Stimulated activated naive CD8-positive, alpha-beta T cell treated with anti-CD3 and anti-CD28 coated beads, Interleukin-15, amount 100 ng/mL, for 72 hours (primary cell): ENCODE results near the gene SWT1.
"Not testable (repeated sequence)": the region's sequence is repeated elsewhere in the genome, so short reads cannot be mapped to it uniquely, and the experiment has no call there.

Experiments used
- ATAC-seq: fragments of 150-1000 bp; cut with Tn5 transposase; 2 replicates; pipeline ENCODE4 v1.10.0; 2021; ENCODE audit warnings: mild to moderate bottlenecking, moderate library complexity
- DNase-seq, 2 donors: peaks; one replicate each; pipeline ENCODE4 v3.0.0; 2021 to 2022
- H3K27ac Mint-ChIP-seq, 2 donors: one replicate each; pipeline ENCODE4 v1.8.0; 2022; ENCODE audit warnings: mild to moderate bottlenecking in 2 of 2, mixed read lengths in 2 of 2, moderate library complexity in 2 of 2
- H3K27me3 Mint-ChIP-seq: one replicate; pipeline ENCODE4 v1.8.0; 2022; ENCODE audit warnings: mixed read lengths
- H3K4me1 Mint-ChIP-seq: one replicate; pipeline ENCODE4 v1.8.0; 2022; ENCODE audit warnings: mild to moderate bottlenecking, mixed read lengths
- H3K4me3 Mint-ChIP-seq, 2 donors: one replicate each; pipeline ENCODE4 v1.8.0; 2022; ENCODE audit warnings: mild to moderate bottlenecking in 2 of 2, mixed read lengths in 2 of 2, moderate library complexity in 1 of 2
- H3K9me3 Mint-ChIP-seq, 2 donors: one replicate each; pipeline ENCODE4 v1.8.0; 2022; ENCODE audit warnings: mixed read lengths in 2 of 2

The SWT1 gene

DNA sequence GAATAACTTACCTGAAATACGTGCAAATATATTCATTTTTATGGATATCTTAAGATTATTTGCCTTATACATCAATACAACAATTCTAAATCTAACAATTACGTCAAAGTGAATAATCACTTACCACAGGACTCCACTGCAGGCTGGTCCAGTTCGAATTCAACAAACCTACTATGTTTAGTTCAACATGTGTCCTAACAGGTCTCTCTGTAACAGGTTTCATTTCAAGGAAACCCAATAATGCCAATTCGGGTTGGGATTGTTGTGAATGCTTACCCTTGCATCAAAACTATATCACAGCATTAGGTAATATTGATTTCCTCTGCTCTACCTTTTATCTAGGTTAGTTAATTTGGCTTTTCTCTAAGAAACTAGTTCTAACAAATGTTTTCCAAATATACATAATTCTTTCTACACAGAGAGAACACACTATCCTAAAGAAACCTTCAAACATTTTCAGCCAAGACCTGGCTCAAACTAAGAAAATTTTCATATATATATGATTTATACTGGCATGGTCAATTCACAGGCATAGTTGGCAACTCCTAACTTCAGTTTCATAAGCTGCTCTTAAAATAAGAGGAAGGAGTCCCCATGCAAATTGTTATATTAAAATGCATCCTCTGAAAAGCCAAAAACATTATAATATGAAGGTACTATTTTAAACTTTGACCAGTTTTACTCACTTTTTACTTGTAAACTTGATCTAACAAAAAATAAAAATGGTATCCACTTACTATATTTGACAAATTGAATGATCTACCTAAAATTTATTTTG lies 155.6 kb downstream of the SWT1 start:
- Mint-ChIP-seq H3K9me3 (no peaks in the 10 kb centered on the region), H3K27ac (no peak overlapping the region), H3K27me3 (no peaks in the 10 kb centered on the region), H3K4me3 (peak overlapping the region; percentile 95 to 96), H3K4me1 (peaks cover 38% of the 10 kb centered on the region)
- DNase-seq (no peak), ATAC-seq (no peak)

DNA sequence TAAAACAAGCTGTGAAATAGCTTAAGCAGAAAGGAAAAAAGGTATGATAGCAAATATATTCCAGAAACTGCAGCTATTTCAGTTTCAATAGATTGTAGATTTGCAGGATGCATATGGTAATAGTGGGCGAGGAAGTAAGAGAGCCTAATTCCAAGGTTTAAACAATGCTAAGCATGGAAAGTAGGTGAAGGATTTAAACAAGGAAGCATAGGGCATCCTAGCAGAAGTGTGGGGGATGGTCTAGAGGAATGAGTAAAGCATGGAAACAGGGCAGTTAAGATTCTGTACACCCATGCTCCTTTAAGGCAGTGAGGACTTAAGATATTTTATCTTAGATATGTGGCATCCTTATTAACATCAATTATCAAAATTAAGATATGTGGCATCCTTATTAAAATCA lies 157.4 kb downstream of the SWT1 start:
- no peak for ATAC-seq
- peak overlapping the region in 1 of 2 donors; percentile 85 for H3K27ac Mint-ChIP-seq
- no peaks in the 10 kb centered on the region for H3K27me3 Mint-ChIP-seq
- peak overlapping the region; percentile 95 to 96 for H3K4me3 Mint-ChIP-seq
- DNase-seq, result no peak
- no peaks in the 10 kb centered on the region for H3K9me3 Mint-ChIP-seq
- H3K4me1 Mint-ChIP-seq, result peaks cover 56% of the 10 kb centered on the region

DNA sequence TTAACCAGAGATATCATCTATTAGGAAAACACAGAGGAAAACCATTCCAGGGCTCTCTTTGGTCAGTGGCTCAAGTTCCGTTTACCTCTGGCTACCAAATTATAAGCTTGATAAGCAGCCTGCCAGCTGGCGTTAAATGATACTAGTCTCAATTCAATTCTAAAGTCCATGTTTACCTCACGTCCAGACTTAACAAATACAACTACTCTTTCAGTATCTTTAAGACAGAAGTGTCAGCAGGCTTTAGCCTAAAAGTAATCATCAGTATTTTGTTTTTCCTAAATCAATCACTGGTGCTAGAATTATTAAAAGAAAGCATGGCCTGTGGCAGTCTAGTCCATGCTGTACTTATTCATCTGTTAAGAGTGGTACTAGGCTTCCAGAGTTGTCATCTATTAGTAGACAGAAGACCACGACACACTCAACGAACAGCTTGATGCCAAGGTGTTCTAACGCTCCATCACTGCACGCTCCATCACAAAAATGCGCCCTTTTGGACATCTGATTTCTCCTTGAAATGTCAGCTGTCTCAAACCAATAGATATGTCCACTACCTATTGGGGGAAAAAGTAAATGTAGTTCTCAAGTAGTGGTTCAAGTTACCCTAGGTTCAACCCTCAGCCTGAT lies 158.6 kb downstream of the SWT1 start:
- Mint-ChIP-seq H3K9me3 (peaks cover 1 to 5% of the 10 kb centered on the region in 2 donors), H3K4me1 (peaks cover 61% of the 10 kb centered on the region), H3K4me3 (peak overlapping the region; percentile 95 to 96), H3K27ac (peak overlapping the region; percentile 97 to 98), H3K27me3 (no peaks in the 10 kb centered on the region)
- no peak for ATAC-seq
- no peak for DNase-seq

DNA sequence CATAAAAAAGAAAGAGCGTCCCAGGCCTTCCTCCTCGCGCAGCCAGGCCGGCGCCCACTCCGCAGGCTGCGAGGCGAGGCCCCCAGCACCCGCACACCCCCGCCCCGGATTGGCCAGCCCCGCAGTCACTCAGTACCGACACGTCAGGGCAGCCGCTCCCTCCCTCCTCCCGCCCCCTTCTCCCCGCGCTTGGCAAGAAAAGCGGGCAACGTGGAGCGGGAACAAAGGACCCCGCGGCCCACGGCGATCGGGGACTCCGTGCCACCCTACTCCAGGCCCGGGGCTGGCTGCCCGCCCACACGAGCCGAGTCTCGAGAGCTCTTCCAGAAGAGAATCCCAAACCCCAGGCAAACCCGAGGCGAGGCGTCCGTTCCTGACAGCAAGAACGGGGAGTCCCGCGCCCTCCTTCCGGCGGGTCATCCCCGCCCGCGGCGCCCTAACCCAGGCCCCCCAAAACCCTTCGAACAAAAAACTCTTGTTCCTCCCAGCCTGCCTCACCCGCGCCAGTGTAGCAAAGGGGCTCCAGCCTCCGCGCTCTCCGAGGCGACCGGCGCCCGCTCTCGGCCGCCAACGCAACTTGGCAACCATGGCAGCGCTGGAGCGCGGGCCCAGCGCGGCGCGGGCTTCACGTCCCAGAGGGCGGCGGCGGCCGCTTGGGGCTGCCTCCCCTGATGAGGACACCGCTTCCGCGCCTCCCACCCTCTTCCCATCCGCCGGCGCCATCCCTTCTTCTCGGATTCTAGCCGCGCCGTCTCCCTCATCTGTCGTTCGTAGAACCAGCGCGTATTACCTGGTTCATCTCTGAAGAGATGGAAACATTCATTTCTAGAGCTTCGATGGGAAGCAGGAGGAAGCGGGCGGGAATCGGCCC lies 159.4 kb downstream of the SWT1 start:
- DNase-seq, result peak; percentile 86 to 89
- ATAC-seq, result peak; percentile 63
- Mint-ChIP-seq H3K4me1 (peaks cover 60% of the 10 kb centered on the region), H3K27ac (peak overlapping the region; percentile 97 to 98), H3K27me3 (no peaks in the 10 kb centered on the region), H3K4me3 (peak overlapping the region; percentile 95 to 96), H3K9me3 (peaks cover 10 to 13% of the 10 kb centered on the region in 2 donors)

DNA sequence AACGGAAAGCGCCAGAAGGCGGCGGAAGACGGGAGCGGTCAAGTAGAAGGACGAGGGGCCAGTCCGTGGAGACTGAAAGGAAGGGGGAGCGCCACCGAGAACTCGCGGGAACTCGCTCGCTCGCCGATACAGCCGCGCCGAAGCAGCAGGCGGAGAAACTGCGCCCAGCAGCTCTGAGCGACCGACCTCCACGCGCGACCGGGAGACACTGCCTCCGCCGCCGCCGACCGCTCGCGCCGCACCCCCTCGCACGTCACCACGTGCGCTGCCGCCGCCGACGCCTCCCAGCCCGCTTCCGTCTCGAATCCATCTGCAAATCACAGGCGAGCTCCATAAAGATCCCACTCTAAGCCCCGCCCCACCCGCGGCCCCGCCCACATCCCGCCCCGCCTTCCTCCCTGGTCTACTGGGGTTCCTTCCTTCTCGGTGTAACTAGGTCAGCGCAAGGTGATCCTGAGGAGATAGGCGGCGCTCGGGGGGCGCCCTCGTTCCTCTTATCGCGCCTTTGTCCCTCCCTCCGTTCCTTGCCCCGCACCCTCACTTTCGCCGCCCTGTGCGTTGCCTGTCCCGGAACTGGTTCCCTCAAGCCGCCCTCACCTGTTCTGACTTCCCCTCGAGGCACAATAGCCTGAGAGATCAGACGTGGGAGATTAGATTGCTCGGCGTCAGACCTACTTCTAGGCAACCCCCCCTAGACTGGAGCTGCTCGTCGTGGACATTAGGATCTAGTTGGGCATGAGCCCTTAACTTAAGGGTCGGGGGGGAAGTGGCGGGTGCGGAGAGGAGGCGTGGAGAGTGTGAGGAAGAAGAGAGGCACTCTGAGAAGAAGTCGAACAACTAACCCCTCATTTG lies 160.3 kb downstream of the SWT1 start, which contains the start of gene IVNS1ABP:
TSS of gene IVNS1ABP (minus strand) at position 210 of the 852 bp plus-strand sequence. CDS start 7,750 bp downstream, outside the sequence.
- peaks cover 11 to 13% of the 10 kb centered on the region in 2 donors for H3K9me3 Mint-ChIP-seq
- DNase-seq (peak; percentile 91 to 94), ATAC-seq (peak; percentile 83)
- peaks cover 52% of the 10 kb centered on the region for H3K4me1 Mint-ChIP-seq
- H3K27me3 Mint-ChIP-seq, result no peaks in the 10 kb centered on the region
- H3K4me3 Mint-ChIP-seq, result peak within 1 kb of the TSS; percentile 95 to 96
- peak within 1 kb of the TSS; percentile 97 to 98 for H3K27ac Mint-ChIP-seq

DNA sequence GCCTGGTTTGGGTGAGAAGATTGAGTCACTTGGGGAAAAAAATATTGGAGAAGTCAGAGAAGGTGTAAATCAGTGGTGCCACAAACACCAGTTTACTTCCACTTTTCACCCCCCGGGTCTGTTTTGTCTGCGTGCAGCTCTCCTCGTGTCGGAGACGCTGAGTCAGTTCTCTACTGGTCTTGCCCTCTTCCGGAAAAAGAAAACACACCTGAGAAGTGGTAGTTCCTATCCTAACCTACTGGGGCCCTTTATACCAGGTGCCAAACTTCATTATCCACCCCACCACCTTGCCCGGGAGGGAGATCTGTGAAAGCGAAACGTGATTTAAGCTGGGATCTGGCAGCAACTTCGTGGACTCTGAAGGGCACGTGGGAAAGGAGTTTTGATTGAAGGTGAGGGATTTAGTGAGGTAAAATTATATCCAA lies 160.9 kb downstream of the SWT1 start:
- Mint-ChIP-seq H3K4me1 (peaks cover 48% of the 10 kb centered on the region), H3K4me3 (peak overlapping the region; percentile 95 to 96), H3K27me3 (no peaks in the 10 kb centered on the region), H3K27ac (peak overlapping the region; percentile 97 to 98), H3K9me3 (peaks cover 11 to 13% of the 10 kb centered on the region in 2 donors)
- ATAC-seq, result peak; percentile 67
- peak; percentile 72 to 86 for DNase-seq

DNA sequence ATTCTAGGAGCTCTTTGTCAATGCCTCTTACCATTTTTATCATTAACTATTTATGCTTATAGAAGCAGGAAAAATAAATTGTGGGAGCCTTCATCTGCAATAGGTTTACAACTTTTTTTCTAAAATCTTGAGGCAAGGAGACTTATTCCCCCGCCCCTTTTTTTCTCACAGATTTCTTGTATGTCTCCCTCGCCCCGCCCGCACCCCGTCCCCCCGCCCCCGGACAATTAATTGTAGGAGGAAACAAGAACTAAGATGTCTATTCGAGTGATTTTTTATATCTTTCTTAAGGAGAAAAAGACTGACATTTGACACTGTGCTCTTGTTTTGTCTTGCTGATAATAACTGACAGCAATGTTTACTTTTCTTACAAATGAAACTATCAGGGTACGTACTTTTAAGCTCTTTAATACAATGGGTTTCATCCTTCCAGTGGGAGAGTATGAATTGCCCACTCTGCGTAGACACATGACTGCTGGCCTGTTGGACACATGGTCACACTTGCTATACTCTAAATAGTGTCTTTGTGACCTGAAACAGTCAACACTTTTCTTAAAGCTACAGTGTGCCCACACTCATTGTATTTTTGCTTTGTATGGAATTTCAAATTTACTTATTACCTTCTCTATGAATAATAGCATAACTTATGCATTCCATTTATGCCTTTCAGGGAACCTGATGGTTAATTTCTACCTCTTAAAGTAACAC lies 161.6 kb downstream of the SWT1 start:
- Mint-ChIP-seq H3K27ac (peak overlapping the region; percentile 72 to 98), H3K9me3 (peaks cover 11 to 13% of the 10 kb centered on the region in 2 donors), H3K4me1 (peaks cover 41% of the 10 kb centered on the region), H3K27me3 (no peaks in the 10 kb centered on the region), H3K4me3 (peak overlapping the region; percentile 95 to 96)
- no peak for ATAC-seq
- no peak for DNase-seq

DNA sequence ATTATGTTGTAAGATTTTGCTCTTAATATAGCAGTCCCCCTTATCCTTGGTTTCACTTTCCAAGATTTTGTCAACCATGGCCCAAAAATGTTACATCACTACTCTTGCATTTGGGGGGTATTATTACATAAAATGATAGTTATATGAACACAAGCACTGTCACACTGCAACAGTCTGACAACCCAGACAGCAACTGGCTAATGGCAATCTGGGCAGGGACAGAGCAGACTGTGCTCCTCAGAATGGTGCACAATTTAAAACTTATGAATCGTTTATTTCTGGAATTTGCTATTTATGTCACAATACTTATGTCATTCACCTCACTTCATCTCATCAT lies 162.1 kb downstream of the SWT1 start:
- Mint-ChIP-seq H3K4me3 (peak overlapping the region in 1 of 2 donors; percentile 95), H3K4me1 (peaks cover 36% of the 10 kb centered on the region), H3K27ac (no peak overlapping the region), H3K9me3 (peaks cover 11 to 13% of the 10 kb centered on the region in 2 donors), H3K27me3 (no peaks in the 10 kb centered on the region)
- ATAC-seq (no peak), DNase-seq (no peak)

DNA sequence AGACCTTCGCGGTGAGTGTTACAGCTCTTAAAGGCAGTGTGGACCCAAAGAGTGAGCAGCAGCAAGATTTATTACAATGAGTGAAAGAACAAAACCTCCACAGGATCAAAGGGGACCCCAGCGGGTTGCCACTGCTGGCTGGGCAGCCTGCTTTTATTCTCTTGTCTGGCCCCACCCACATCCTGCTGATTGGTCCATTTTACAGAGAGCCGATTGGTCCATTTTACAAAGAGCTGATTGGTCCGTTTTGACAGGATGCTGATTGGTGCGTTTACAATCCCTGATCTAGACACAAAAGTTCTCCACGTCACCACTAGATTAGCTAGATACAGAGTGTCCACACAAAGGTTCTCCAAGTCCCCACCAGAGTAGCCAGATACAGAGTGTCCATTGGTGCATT lies 164.1 kb downstream of the SWT1 start:
- H3K27ac Mint-ChIP-seq, result peak overlapping the region in 1 of 2 donors; percentile 19
- not testable (repeated sequence) for ATAC-seq, DNase-seq, H3K27me3 Mint-ChIP-seq, H3K4me3 Mint-ChIP-seq
- H3K9me3 Mint-ChIP-seq, result peaks cover 11 to 13% of the 10 kb centered on the region in 2 donors
- H3K4me1 Mint-ChIP-seq, result peaks cover 28% of the 10 kb centered on the region

DNA sequence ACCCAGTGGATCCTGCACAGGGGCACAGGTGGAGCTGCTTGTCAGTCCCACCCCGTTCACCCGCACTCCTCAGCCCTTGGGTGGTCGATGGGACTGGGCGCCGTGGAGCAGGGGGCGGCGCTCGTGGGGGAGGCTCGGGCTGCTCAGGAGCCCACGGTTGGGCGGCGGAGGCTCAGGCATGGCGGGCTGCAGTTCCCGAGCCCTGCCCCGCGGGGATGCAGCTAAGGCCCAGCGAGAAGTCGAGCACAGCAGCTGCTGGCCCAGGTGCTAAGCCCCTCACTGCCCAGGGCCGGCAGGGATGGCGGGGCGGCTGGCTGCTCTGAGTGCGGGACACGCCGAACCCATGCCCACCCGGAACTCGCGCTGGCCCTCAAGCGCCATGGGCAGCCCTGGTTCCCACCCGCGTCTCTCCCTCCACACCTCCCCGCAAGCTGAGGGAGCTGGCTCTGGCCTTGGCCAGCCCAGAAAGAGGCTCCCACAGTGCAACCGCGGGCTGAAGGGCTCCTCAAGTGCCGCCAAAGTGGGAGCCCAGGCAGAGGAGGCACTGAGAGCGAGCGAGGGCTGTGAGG lies 164.8 kb downstream of the SWT1 start:
- H3K27ac Mint-ChIP-seq, ATAC-seq, DNase-seq, H3K4me3 Mint-ChIP-seq, H3K27me3 Mint-ChIP-seq: not testable (repeated sequence)
- peaks cover 28% of the 10 kb centered on the region for H3K4me1 Mint-ChIP-seq
- H3K9me3 Mint-ChIP-seq, result peaks cover 11 to 13% of the 10 kb centered on the region in 2 donors

DNA sequence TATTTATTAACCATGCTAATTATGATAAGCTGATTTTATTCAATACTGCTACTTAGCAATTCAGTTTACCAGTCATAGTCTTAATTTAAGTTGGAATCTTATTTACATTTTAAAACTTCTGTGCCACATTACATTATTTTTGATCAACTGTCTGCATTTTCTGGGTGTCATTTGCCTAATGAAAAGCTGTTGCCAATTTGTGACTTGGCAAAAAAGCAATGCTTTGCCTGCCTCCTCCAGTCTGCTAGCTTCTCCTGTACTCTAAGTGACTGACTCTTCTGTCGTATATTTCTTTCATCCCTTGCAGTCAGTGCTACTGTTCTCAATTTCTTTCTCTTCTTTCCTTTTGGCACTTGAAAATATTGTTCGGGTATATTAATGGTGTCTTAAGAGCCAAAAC lies 165.7 kb downstream of the SWT1 start:
- peaks cover 11 to 13% of the 10 kb centered on the region in 2 donors for H3K9me3 Mint-ChIP-seq
- H3K27me3 Mint-ChIP-seq, result no peaks in the 10 kb centered on the region
- H3K4me1 Mint-ChIP-seq, result peaks cover 25% of the 10 kb centered on the region
- no peak overlapping the region for H3K27ac Mint-ChIP-seq
- H3K4me3 Mint-ChIP-seq, result no peak overlapping the region
- DNase-seq, result no peak
- no peak for ATAC-seq

DNA sequence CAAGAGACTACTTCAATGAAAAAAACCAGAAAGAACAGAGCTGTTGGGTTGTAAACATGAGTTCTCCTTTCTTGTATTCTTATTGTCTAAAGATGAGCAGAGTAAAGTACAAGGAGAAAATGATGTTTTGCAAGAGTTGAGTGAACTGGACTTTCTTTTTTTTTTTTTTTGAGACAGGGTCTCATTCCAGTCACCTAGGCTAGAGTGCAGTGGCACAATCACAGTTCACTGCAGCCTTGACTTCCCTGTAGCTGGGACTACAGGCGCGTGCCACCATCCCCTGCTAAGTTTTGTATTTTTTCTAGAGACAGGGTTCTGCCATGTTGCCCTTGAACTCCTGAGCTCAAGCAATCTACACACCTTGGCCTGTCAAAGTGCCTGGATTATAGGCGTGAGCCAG lies 167.2 kb downstream of the SWT1 start:
- Mint-ChIP-seq H3K9me3 (peaks cover 11 to 19% of the 10 kb centered on the region in 2 donors), H3K27ac (no peak overlapping the region), H3K27me3 (no peaks in the 10 kb centered on the region), H3K4me3 (no peak overlapping the region), H3K4me1 (peaks cover 11% of the 10 kb centered on the region)
- ATAC-seq (no peak), DNase-seq (no peak)

DNA sequence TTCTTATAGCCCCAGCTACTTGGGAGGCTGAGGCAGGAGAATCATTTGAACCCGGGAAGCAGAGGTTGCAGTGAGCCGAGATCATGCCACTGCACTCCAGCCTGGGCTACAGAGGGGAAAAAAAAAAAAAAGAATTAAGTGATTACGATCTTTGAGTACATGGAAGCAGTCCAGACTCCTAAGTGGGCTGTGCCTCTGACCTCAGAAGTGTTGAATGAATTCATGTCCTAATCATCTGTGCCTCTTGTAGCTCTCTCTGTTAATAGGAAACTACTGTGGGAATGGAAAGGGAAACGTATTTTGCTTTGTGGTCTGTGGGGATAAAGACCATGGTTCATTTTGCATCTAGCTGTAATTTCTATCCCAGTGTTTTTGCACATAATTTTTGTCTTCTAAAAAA lies 168.4 kb downstream of the SWT1 start:
- no peak overlapping the region for H3K27ac Mint-ChIP-seq
- peaks cover 11 to 15% of the 10 kb centered on the region in 2 donors for H3K9me3 Mint-ChIP-seq
- H3K4me1 Mint-ChIP-seq, result peaks cover 4% of the 10 kb centered on the region
- no peak overlapping the region for H3K4me3 Mint-ChIP-seq
- no peaks in the 10 kb centered on the region for H3K27me3 Mint-ChIP-seq
- ATAC-seq (no peak), DNase-seq (no peak)

DNA sequence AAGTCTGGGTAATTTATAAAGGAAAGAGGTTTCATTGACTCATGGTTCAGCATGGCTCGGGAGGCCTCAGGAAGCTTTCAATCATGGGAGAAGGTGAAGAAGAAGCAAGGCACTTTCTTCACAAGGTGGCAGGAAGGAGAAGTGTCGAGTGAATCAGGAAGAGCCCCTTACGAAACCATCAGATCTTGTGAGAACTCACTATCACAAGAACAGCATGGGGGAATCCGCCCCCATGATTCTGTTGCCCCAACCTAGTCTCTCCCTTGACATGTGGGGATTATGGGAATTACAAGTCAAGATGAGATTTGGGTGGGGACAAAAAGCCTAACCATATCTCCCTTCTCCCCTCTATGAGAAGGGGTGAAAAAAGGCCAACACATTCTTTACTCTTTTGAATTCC lies 171.3 kb downstream of the SWT1 start:
- no peaks in the 10 kb centered on the region for H3K27me3 Mint-ChIP-seq
- H3K9me3 Mint-ChIP-seq, result peaks cover 0 to 6% of the 10 kb centered on the region in 2 donors
- no peak overlapping the region for H3K4me3 Mint-ChIP-seq
- H3K4me1 Mint-ChIP-seq, result no peaks in the 10 kb centered on the region
- H3K27ac Mint-ChIP-seq, result no peak overlapping the region
- ATAC-seq, result no peak
- DNase-seq, result no peak
